Neural crest cell (in vitro differentiated cells): Measurements from ENCODE around the gene SORBS1. TPM values are rescaled to one million over a fixed set of nuclear protein-coding genes. Genes with fewer than 3 reads are reported as not detected.

Experiments
- DNase-seq: peaks from one replicate; pipeline ENCODE4 v3.0.0; 2021; ENCODE audit warnings: low read depth, mixed read lengths, low spot score
- H3K27ac Mint-ChIP-seq: one replicate; pipeline ENCODE4 v1.8.0; 2021; ENCODE audit warnings: mild to moderate bottlenecking, mixed read lengths; ENCODE audit not compliant: unreplicated experiment
- H3K27me3 Mint-ChIP-seq: 2 replicates; pipeline ENCODE4 v1.8.0; 2021; ENCODE audit warnings: low read depth, mild to moderate bottlenecking, mixed read lengths
- H3K36me3 Mint-ChIP-seq: 2 replicates; pipeline ENCODE4 v1.8.0; 2021; ENCODE audit warnings: low read depth, mild to moderate bottlenecking, mixed read lengths
- H3K4me1 Mint-ChIP-seq: 2 replicates; pipeline ENCODE4 v1.8.0; 2021; ENCODE audit warnings: mixed read lengths
- H3K4me3 Mint-ChIP-seq: one replicate; pipeline ENCODE4 v1.8.0; 2021; ENCODE audit warnings: mild to moderate bottlenecking, mixed read lengths
- H3K9me3 Mint-ChIP-seq: 2 replicates; pipeline ENCODE4 v1.8.0; 2021; ENCODE audit warnings: mixed read lengths
- total RNA-seq: library from RNA; stranded (reverse); gene quantifications from 2 replicates; pipeline ENCODE4 v1.2.1, GENCODE V29; 2021
- TF ChIP-seq, protein P1 (sequence below): fragments of 200-600 bp; sonication (generic); conservative IDR thresholded peaks from 2 replicates; pipeline ENCODE4 v1.5.0; 2021; ENCODE audit warnings: antibody characterized with exemption, mild to moderate bottlenecking

SORBS1 gene
- total RNA-seq, 1 donor from 2014 or later, result 15.3 TPM

DNA sequence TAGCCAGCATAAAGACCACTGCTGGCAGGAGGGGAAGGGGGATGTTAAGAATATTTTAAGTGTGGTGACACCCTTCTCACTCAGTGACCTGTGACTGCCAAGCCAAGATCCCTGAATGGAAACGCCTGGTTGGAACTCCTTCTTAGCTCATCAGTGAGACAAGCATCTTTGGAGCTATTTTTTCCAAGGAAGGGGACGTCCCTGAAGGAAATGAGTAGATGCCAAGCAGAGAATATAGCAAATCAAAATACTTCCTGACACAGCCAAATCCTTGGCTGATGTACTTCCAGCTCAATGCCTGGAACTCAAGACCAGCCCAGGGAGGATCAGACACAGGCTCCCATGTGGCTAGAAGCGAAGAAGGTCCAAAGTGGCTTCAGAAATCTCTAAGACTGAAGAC, 82.2 kb downstream of the SORBS1 start:
- H3K9me3 Mint-ChIP-seq, result no peaks in the 10 kb centered on the region
- H3K4me3 Mint-ChIP-seq, result no peak overlapping the region
- H3K27ac Mint-ChIP-seq, result no peak overlapping the region
- H3K36me3 Mint-ChIP-seq, result no peaks in the 10 kb centered on the region
- H3K4me1 Mint-ChIP-seq, result peaks cover 50% of the 10 kb centered on the region
- no peak for DNase-seq
- no peaks in the 10 kb centered on the region for H3K27me3 Mint-ChIP-seq
- TF ChIP-seq, protein P1, sequence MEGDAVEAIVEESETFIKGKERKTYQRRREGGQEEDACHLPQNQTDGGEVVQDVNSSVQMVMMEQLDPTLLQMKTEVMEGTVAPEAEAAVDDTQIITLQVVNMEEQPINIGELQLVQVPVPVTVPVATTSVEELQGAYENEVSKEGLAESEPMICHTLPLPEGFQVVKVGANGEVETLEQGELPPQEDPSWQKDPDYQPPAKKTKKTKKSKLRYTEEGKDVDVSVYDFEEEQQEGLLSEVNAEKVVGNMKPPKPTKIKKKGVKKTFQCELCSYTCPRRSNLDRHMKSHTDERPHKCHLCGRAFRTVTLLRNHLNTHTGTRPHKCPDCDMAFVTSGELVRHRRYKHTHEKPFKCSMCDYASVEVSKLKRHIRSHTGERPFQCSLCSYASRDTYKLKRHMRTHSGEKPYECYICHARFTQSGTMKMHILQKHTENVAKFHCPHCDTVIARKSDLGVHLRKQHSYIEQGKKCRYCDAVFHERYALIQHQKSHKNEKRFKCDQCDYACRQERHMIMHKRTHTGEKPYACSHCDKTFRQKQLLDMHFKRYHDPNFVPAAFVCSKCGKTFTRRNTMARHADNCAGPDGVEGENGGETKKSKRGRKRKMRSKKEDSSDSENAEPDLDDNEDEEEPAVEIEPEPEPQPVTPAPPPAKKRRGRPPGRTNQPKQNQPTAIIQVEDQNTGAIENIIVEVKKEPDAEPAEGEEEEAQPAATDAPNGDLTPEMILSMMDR, result no peak

DNA sequence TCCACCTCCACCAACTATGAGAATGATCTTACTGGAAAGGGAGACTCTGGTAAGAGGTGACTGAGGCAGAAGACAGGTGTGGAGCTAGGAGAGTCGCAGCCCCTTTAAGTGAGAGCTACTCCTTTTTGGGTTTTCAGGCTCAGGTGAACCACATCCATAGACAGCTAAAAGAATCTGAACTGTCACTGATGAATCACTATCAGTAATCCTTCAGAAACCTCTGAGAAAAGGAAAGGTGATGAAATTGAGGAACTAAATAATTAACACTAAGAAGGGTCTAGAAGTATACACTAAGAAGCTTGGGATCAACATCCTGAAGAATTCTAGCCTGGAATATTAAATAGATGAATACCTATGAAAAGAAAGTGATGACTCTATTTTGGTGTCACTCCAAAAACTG, 83.0 kb downstream of the SORBS1 start:
- DNase-seq, result no peak
- Mint-ChIP-seq H3K4me1 (peaks cover 53% of the 10 kb centered on the region), H3K36me3 (no peaks in the 10 kb centered on the region), H3K4me3 (no peak overlapping the region), H3K27me3 (no peaks in the 10 kb centered on the region), H3K9me3 (no peaks in the 10 kb centered on the region), H3K27ac (peak overlapping the region; percentile 24)
- TF ChIP-seq, protein P1, result no peak

DNA sequence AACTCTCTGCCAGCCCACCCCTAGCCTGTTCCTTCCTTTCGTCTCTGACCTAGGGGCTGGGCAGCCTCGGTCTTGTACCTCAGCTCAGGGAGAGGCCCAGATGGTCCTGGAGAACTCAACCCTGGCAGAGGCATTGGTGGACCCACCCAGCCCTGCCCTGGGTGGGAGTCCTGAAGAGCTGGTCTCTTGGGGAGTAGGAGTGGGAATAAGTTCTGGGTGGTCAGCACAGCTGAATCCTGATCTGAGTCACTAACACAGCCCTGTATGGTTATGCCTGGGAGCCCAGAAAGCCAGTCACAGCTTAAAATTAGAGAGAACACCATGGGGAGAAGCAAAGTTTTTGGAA, 84.0 kb downstream of the SORBS1 start:
- no peak for DNase-seq
- Mint-ChIP-seq H3K36me3 (no peaks in the 10 kb centered on the region), H3K27ac (peak overlapping the region; percentile 3), H3K27me3 (no peaks in the 10 kb centered on the region), H3K4me3 (no peak overlapping the region), H3K9me3 (no peaks in the 10 kb centered on the region), H3K4me1 (peaks cover 53% of the 10 kb centered on the region)
- TF ChIP-seq, protein P1, result no peak

DNA sequence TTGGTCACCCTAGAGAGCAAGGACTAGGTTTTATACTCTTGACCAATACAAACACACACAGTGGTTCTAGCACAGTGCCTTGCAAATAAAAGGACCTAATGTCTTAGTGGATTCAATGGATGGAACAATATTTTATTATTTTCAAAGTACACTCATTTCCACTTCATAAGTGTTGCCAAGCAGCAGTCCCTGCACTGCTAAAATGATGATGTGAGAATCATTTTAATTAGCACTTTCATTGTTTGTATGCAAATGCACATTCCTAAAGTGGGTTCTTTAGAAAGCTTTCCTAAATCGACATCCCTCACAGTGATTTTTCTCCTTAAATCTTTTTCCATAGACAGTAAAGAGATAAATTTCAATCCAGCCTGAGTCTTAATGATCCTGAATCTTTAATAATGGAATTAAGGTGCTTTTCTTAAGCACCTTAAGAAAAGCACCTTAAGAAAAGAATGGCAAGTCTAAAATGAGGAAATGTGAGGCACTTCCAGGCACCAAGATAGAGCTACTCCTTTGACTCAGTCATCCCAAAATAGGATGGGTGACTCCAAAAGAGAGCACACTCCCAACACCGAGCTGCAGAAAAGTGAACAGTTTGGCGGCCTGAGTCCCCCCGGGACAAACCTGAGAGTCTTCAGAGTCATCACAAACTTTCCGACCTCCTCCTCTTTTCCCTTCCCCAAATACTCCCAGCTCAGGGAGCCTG, 84.5 kb downstream of the SORBS1 start:
- H3K36me3 Mint-ChIP-seq, result no peaks in the 10 kb centered on the region
- H3K27me3 Mint-ChIP-seq, result no peaks in the 10 kb centered on the region
- H3K4me1 Mint-ChIP-seq, result peaks cover 52% of the 10 kb centered on the region
- no peak overlapping the region for H3K4me3 Mint-ChIP-seq
- H3K9me3 Mint-ChIP-seq, result no peaks in the 10 kb centered on the region
- TF ChIP-seq, protein P1, result no peak
- peak overlapping the region; percentile 3 for H3K27ac Mint-ChIP-seq
- DNase-seq, result no peak

DNA sequence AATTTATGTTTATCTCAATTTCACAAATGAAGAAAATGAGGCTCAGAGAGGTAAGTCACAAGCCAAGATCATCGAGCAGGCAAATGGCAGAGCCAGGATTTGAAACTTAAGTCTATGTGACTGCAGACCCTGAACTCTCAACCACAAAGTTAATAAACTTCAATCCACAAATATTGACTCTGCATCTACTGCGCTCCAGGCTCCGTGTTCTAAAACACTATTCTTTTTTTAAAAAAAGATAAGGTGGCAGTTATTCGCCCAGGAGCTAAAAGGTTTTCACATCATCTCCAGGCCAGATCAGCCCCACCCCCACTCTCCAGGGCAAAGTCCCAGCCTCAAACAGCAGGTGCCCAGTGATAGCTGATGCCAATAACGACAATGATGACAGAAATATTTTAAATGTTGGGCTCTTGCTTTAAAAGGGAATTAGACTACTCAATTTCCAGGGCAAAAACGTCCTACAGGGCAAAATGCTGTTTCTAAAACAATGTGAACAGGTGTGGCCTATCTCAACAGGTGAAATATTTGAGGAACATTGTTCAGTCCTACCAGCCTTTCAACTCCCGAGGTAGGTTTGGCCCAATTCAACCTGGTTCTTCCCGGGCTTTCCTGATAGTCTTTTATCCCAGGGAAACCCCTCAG, 85.2 kb downstream of the SORBS1 start:
- no peaks in the 10 kb centered on the region for H3K27me3 Mint-ChIP-seq
- no peak overlapping the region for H3K27ac Mint-ChIP-seq
- no peak overlapping the region for H3K4me3 Mint-ChIP-seq
- H3K9me3 Mint-ChIP-seq, result no peaks in the 10 kb centered on the region
- H3K36me3 Mint-ChIP-seq, result no peaks in the 10 kb centered on the region
- no peak for DNase-seq
- H3K4me1 Mint-ChIP-seq, result peaks cover 51% of the 10 kb centered on the region
- TF ChIP-seq, protein P1, result no peak
